ENCODE results near the gene ING2.
"Not testable (repeated sequence)": the region's sequence is repeated elsewhere in the genome, so short reads cannot be mapped to it uniquely, and the experiment has no call there.

Gene ING2, protein sequence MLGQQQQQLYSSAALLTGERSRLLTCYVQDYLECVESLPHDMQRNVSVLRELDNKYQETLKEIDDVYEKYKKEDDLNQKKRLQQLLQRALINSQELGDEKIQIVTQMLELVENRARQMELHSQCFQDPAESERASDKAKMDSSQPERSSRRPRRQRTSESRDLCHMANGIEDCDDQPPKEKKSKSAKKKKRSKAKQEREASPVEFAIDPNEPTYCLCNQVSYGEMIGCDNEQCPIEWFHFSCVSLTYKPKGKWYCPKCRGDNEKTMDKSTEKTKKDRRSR

DNA sequence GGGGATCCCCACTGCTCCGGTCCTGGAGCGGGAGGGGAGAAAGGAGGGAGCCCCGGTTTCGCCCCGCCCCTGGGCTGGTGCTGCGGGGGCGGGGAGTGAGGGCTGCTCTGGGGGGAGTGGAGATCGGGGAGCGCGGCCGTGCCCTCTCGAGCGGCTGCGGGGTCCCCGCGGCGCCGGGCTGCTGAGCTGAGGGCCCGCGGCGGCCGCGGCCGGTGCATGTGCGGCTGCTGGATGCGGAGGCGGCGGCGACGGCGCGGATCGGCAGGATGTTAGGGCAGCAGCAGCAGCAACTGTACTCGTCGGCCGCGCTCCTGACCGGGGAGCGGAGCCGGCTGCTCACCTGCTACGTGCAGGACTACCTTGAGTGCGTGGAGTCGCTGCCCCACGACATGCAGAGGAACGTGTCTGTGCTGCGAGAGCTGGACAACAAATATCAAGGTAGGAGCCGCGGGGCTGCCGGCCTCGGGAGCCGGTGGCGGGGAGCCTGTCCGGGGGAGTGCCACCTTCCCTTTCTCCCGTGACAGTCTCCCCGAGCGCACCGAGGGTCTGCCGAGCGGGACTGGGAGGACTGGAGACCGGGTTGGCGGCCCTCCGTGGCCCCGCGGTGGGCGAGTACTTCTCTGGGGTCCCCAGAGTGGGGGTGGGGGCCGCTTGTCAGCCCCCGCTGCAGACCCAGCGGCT, at the start of gene ING2:
Gene ING2, plus strand, starts transcription at position 129 of the 681 bp plus-strand sequence. Its CDS starts 138 bp downstream, at position 267.
- DNase-seq, result peak in 2 of 4 experiments; percentile 32 to 91

DNA sequence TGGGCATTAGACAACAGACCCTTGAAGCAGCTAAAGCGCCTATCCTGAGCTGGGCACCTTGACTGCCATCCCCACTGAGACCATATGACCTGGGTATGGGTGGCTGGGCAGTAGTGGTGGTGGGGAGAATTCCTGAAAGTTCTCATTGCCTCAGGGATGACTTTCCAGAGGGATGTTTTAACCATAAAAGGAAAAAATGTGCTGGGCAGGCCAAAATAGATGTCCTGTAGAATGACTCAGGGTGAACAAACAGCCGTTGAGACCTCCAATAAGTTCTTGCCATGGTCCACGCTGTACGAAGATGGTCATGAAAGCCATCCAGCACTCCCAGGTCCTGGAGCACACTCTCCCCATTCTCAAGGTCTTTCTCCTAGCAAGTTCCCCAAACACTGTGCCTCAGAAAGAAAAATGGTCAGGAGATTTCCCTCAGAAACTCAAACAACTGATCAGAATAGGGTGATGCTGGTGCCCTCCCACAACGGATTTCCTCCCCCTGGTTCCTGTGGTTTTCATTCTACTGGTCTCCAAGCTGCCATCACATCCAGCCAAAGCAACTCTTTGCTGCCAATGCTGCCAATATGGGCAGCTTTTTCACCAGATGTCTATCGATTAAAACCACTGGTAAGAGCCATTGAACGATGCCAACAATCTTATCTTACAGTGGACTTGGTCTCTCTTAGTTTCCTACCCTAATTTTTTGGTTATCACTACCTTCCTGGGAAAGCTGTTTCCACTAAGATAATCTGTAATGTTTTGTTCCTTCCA, 49.2 kb upstream of the ING2 start:
- no peak for DNase-seq

GRCh38 chr4:183458005-183458404, 46.9 kb upstream of the ING2 start:
- DNase-seq, result no peak

DNA sequence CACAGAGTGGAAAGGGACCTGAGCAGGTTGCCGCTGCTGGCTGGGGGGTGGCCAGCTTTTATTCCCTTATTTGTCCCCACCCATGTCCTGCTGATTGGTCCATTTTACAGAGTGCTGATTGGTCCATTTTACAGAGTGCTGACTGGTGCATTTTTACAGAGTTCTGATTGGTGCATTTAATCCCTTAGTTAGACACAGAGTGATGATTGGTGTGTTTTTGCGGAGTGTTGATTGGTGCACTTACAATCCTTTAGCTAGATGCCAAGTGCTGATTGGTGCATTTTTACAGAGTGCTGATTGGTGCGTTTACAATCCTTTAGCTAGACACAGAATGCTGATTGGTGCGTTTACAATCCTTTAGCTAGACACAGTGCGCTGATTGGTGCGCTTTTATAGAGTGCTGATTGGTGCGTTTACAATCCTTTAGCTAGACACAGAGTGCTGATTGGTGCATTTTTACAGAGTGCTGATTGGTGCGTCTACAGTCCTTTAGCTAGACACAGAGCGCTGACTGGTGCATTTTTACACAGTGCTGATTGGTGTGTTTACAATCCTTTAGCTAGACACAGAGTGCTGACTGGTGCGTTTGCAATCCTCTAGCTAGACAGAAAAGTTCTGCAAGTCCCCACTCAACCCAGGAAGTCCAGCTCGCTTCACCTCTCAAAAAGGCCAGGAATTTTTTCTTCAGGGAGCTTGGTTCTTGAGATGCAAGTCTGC, 40.8 kb upstream of the ING2 start:
- not testable (repeated sequence) for DNase-seq

- DNase-seq, result not testable (repeated sequence)
Observed at GRCh38 chr4:183465879-183466278, 39.0 kb upstream of the ING2 start.

GRCh38 chr4:183467246-183467645, 37.6 kb upstream of the ING2 start:
- no peak for DNase-seq

DNA sequence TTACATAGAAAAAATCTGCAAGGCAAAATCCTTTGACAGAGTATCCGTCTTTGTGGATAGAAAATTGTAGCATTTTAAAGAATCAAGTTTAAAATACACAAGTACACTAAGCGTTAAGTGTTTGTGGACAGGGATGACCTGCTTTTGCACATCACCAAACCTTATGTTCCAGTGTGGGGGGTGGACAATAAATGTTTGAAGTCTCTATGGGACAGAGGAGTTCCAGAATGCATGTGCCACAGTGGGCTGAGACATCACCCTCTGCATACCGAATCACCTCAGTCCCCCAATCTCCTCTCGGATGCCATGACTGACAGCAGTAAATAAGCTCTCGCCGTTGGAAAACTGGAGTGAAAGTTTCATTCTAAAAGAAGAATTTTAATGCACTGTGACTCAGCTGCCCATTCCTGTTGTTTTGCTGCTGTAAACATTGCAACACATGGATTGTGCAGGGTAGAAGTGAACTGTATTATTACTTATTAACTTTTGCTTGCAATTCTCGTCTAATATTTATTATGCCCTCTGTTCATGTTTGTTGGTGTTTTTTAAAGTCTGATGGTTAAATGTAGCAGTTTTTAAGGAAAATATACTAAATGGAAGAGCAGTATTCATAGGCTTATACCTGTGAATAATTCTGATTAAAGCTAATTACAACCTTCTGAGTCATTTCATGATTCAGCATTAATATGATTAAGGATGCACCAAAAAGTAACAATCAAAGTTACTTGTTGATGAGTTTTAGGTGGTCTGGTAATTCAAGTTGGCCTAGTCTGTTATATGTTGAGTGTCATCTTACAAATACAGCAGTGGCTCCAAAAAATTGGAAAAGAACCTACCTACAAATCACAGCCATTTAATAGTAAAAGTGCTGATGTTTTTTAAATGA, 36.4 kb upstream of the ING2 start:
- no peak for DNase-seq

DNA sequence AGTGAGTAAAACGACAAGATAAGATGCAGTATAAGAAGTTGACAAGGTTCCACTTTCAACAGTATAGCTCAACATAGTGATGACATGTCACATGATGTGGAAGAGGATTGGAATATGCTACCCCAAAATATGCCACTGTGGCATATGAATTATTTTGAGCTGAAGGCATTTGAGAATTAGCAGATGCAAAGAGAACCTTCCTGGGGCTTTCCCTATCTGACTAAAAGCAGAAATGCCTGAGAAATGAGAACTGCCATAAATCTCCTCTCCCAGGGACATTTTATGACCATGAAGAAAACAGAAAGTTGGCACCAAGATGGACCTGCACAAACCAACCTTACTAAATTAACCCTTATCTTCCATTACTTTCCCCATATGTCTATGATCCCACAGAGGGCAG, 35.6 kb upstream of the ING2 start:
- DNase-seq, result no peak

DNA sequence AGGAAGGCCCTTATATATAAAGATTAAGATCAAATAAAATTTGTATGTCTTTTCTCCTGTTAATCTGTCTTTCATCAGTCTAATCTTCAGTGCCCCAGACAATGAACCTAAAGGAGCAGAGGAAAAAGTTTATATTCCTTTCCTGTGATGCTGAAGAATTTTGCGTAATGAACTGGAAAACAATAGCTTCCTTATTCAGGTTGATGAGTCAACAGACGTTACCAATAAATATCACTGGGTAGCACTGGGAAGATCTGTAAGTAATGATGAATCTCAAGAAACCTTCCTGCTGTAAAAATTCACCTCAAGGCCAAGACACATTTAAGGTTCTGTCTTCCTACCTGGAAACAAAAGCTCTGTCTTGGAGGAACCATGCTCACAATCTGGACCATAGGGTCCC, 34.9 kb upstream of the ING2 start:
- DNase-seq, result no peak

- no peak for DNase-seq
Observed at GRCh38 chr4:183470821-183471220, 34.0 kb upstream of the ING2 start.

DNA sequence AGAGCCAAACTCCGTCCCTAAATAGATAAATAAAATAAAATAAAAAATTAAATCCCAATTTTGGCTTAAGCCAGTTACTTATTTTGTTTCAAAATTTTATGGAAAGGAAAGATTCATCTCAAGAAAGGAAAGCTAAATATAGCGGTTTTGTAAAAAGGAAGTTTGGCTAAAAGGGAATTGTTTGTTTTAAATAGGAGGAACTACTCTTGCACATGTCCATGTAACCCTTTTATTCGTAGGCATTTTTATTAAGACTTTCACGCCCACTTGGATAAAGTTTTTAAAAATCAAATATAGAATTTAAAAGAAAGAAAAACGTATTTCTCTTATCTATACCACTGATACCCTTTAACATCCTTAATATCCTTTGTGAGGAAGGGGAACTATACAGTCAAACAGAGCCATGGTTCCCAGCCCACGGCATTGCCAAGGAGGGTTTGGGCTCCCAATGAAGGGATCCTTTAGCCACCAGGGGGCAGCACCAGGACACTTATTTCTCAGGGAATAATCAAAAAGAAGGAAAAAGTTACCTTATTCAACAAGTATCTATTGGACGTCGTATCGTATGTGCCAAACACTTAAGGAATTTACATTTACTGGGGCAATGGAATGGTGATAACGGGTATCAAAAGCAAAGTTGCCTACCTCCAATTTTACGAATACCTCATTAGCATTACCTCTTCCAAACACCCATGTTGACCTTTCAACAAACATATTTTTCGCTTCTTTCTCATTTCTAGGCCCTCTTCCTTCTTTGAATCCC, 32.7 kb upstream of the ING2 start:
- peak; percentile 47 to 86 (median 80) for DNase-seq

DNA sequence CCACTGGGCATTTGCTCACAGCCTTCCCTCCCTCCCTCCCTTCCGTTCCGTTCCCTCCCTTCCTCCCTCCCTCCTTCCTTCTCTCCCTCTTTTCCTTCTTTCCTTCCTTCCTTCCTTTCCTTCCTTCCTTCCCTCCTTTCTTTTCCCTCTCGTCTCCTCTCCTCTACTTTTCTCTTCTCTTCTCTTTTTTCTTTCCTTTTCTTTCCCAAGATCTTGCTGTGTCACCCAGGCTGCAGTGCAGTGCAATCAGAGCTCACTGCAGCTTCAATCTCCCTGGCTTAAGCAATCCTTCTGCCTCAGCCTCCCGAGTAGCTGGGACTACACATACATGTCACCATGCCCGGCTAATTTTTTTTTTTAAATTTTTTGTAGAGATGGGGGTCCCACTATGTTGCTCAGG, 26.7 kb upstream of the ING2 start:
- no peak for DNase-seq

DNA sequence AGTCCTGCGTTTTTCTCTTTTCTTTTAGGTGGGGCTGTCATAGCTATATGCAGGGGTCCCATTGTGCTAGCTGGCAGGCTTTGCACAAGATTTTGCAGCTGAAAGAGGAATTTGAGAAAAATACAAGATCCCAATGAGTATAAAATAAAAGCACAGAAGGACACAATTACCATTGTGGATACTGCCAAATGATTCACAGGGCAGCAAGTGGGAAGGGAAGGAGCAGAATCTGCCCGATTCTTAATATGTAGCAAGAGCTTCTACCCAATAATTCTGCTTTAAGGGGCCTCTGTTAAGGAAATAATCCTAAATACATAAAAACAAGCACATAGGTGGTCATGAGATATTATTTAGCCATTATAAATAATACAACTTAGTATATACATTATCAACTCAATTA, 25.9 kb upstream of the ING2 start:
- DNase-seq, result no peak

- DNase-seq, result not testable (repeated sequence)
Observed at GRCh38 chr4:183482515-183483095, 22.3 kb upstream of the ING2 start.

GRCh38 chr4:183483997-183484396, 20.9 kb upstream of the ING2 start:
- DNase-seq, result no peak

DNA sequence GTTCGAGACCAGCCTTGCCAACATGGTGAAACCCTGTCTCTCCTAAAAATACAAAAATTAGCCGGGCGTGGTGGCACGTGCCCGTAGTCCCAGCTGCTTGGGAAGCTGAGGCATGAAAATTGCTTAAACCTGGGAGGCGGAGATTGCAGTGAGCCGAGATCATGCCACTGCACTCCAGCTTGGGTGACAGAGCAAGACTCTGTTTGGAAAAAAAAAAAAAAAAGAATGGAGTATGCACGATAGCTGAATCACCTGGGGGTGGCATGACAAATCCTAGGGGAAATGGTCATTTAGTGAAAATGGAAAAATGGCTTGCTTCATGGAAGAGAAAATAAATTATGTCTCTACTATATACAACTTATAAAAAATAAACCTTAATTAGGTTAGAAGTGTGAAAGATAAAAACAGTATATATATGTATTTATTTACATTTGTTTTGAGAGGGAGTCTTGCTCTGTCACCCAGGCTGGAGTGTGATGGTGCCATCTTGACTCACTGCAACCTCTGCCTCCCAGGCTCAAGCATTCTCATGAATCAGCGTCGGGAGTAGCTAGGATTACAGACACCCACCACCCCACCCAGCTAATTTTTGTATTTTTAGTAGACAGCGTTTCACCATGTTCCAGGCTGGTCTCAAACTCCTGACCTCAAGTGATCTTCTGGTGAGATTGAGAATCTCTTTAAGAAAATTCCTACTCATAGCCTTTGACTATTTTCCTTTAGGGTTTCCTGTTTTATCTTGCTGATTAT, 19.3 kb upstream of the ING2 start:
- DNase-seq, result no peak

DNA sequence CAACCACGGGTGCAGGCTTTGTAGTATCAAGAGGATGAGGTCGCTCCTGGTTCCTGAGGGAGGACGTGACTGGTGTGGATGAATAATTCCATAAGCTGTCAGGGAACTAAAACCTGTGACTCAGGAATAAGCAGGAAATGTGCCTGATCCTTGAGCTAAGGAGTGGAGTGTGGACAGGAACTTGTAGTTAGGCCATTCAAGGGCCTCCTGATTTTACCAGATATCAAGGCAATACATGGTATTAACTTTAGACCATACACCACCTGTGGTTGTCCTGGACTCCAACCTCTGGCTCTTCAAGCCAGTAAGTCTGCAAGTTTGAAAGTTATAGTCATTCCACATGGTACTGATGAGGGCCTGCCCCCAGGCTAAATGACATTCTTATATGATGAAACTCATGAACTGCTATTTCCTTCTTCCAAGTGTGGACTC, 12.1 kb upstream of the ING2 start:
- DNase-seq, result no peak

- no peak for DNase-seq
Observed at GRCh38 chr4:183493246-183493645, 11.6 kb upstream of the ING2 start.

GRCh38 chr4:183495184-183495583, 9.7 kb upstream of the ING2 start:
- DNase-seq, result no peak

DNA sequence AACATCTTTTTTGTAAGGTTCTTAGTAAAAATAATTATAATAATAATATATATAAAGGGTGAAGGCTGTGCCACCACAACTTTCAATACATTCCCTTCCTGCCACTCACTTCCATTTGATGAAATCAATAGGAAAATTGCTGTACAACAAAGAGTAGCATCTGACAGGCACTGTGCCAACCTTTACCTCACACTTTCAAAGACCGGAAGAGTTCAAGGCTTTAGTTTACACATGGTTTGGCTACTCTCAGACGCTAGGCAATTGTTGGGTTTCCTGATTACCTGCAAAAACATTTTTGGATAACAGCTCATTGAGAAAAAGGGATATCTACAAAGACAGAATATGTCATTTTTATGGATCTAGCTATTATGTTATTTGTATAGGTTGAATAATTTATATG, 5.5 kb upstream of the ING2 start:
- DNase-seq, result no peak

All from activated naive CD4-positive, alpha-beta T cell (primary cell).